ENCODE measurements around the gene FGD1. TPM values are rescaled to one million over a fixed set of nuclear protein-coding genes. Genes with fewer than 3 reads are reported as not detected.

Gene FGD1
- total and polyA plus RNA-seq, 2 experiments from 2014 or later: 11.8 to 24.9 TPM

DNA sequence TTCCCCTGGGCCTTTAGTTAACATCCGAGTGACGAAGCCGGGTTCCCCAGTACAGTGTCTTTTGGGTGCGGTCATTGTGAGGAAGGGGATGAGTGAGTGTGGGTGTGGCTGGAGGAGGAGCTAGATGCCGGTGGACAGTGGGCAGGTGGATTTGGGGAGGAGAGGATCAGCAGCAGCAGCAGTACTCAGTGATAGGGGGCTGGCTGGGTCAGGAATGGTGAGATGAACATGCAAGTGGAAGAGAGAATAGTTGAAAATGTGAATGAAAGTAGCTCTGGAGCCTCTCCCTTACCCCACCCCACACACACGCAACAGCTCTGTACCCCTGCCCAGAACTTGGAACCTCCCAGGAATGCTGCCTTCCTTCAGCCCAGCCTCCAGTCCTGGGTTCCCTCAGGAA lies 51.3 kb downstream of the FGD1 start (continued):
- TF ChIP-seq, protein P1, sequence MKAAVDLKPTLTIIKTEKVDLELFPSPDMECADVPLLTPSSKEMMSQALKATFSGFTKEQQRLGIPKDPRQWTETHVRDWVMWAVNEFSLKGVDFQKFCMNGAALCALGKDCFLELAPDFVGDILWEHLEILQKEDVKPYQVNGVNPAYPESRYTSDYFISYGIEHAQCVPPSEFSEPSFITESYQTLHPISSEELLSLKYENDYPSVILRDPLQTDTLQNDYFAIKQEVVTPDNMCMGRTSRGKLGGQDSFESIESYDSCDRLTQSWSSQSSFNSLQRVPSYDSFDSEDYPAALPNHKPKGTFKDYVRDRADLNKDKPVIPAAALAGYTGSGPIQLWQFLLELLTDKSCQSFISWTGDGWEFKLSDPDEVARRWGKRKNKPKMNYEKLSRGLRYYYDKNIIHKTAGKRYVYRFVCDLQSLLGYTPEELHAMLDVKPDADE (IDR thresholded peaks at IDR 0.05): no peak
- TF ChIP-seq, protein P2, sequence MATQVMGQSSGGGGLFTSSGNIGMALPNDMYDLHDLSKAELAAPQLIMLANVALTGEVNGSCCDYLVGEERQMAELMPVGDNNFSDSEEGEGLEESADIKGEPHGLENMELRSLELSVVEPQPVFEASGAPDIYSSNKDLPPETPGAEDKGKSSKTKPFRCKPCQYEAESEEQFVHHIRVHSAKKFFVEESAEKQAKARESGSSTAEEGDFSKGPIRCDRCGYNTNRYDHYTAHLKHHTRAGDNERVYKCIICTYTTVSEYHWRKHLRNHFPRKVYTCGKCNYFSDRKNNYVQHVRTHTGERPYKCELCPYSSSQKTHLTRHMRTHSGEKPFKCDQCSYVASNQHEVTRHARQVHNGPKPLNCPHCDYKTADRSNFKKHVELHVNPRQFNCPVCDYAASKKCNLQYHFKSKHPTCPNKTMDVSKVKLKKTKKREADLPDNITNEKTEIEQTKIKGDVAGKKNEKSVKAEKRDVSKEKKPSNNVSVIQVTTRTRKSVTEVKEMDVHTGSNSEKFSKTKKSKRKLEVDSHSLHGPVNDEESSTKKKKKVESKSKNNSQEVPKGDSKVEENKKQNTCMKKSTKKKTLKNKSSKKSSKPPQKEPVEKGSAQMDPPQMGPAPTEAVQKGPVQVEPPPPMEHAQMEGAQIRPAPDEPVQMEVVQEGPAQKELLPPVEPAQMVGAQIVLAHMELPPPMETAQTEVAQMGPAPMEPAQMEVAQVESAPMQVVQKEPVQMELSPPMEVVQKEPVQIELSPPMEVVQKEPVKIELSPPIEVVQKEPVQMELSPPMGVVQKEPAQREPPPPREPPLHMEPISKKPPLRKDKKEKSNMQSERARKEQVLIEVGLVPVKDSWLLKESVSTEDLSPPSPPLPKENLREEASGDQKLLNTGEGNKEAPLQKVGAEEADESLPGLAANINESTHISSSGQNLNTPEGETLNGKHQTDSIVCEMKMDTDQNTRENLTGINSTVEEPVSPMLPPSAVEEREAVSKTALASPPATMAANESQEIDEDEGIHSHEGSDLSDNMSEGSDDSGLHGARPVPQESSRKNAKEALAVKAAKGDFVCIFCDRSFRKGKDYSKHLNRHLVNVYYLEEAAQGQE (IDR thresholded peaks at IDR 0.05; ENCODE audit: unreplicated experiment): no peak

DNA sequence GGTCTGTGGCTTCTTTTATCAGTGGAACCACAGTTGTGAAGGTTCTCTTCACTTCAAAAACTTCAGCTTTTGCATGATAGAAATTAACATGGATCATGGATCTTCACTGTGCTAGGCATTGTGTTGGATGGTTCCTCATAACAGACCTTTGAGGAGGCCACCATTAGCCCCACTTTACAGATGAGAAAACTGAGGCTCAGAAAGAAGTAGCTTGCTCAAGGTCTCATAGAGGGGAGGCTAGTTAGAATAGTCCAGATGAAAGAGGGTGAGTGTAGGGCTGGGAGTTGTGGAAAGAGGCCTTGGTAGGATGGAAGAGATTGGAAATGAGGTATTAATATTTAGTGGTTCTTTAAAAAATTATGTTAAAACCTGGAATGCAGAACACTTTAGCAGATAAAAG lies 53.2 kb downstream of the FGD1 start:
- peaks cover 19% of the 10 kb centered on the region for H3K4me1 Mint-ChIP-seq
- ATAC-seq: no peak
- TF ChIP-seq, protein P1 (IDR thresholded peaks at IDR 0.05): no peak
- no peak for TF ChIP-seq CREB1 (CRISPR knock-in tag; IDR thresholded peaks at IDR 0.05; ENCODE audit: low read depth)
- TF ChIP-seq, protein P3, sequence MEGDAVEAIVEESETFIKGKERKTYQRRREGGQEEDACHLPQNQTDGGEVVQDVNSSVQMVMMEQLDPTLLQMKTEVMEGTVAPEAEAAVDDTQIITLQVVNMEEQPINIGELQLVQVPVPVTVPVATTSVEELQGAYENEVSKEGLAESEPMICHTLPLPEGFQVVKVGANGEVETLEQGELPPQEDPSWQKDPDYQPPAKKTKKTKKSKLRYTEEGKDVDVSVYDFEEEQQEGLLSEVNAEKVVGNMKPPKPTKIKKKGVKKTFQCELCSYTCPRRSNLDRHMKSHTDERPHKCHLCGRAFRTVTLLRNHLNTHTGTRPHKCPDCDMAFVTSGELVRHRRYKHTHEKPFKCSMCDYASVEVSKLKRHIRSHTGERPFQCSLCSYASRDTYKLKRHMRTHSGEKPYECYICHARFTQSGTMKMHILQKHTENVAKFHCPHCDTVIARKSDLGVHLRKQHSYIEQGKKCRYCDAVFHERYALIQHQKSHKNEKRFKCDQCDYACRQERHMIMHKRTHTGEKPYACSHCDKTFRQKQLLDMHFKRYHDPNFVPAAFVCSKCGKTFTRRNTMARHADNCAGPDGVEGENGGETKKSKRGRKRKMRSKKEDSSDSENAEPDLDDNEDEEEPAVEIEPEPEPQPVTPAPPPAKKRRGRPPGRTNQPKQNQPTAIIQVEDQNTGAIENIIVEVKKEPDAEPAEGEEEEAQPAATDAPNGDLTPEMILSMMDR (conservative IDR thresholded peaks at IDR 0.05; ENCODE audit: low read depth in 2 of 2): no peak
- no peak for TF ChIP-seq EZH2phosphoT487 (IDR thresholded peaks at IDR 0.05; ENCODE audit: unreplicated experiment)
- H3K27ac ChIP-seq (ENCODE audit: low read depth): no peak overlapping the region
- H3K4me1 ChIP-seq (ENCODE audit: insufficient read depth): peaks cover 7% of the 10 kb centered on the region; the same call in 1 of the 2 replicates
- H3K4me3 Mint-ChIP-seq: no peak overlapping the region
- no peaks in the 10 kb centered on the region for H3K27me3 ChIP-seq (ENCODE audit: insufficient read depth)
- H3K27ac Mint-ChIP-seq: no peak overlapping the region
- H3F3A ChIP-seq (replicated peaks; ENCODE audit: low read depth): no peaks in the 10 kb centered on the region
- H3K4me3 ChIP-seq: no peak overlapping the region
- DNase-seq (ENCODE audit: low spot score): no peak
- no peaks in the 10 kb centered on the region for H3K36me3 ChIP-seq (ENCODE audit: insufficient read depth)
- peaks cover 26% of the 10 kb centered on the region for H3K79me2 ChIP-seq (replicated peaks; ENCODE audit: insufficient read depth)
- H3K36me3 Mint-ChIP-seq (ENCODE audit: low read depth): peaks cover 41% of the 10 kb centered on the region
- 0 out of 2 replicates have a peak, but pooled peaks cover 3% of the 10 kb centered on the region for H4K20me1 ChIP-seq (replicated peaks; ENCODE audit: insufficient read depth)
- no peaks in the 10 kb centered on the region for H3K9me2 ChIP-seq (ENCODE audit: insufficient read depth)
- H3K9me3 Mint-ChIP-seq: no peaks in the 10 kb centered on the region; the same call in 2 of the 3 replicates
- peaks cover 12% of the 10 kb centered on the region for H3K27me3 Mint-ChIP-seq (ENCODE audit: insufficient read depth, low read depth, poor library complexity)
- no peak overlapping the region for H3K4me2 ChIP-seq
- H2AFZ ChIP-seq: no peak overlapping the region

Measured in GM23338 (cell line).